ENCODE data around the gene DRC3.

GRCh38 chr17:18044609-18045008 is 71.9 kb downstream of the DRC3 start:
- TF ChIP-seq CTCF (conservative IDR thresholded peaks at IDR 0.05; ENCODE audit: low read depth, low read length), result no peak
- TF ChIP-seq EZH2 (IDR thresholded peaks at IDR 0.05; ENCODE audit: borderline replicate concordance, low read depth, low read length, poor library complexity, severe bottlenecking), result no peak
